Activated T-cell treated with anti-CD3 and anti-CD28 coated beads, Interleukin-2, amount 50 U/mL, for 72 hours (primary cell): ENCODE results near the gene CAMTA1. TPM values are rescaled to one million over a fixed set of nuclear protein-coding genes. Genes with fewer than 3 reads are reported as not detected.
A peak's percentile ranks its signal among the peaks of the same experiment; 100 is the strongest.

ENCODE experiments used
- ATAC-seq, 2 donors: fragments of 150-1000 bp; cut with Tn5 transposase; replicated peaks in 1 of 2; 2 replicates each; pipeline ENCODE4 v1.10.0; 2021; ENCODE audit warnings: moderate library complexity in 2 of 2, mild to moderate bottlenecking in 1 of 2
- DNase-seq, 2 donors: peaks; one replicate each; pipeline ENCODE4 v3.0.0; 2021 to 2022; ENCODE audit warnings: mixed read lengths in 1 of 2
- H3K27ac Mint-ChIP-seq: one replicate; pipeline ENCODE4 v1.8.0; 2022; ENCODE audit warnings: mild to moderate bottlenecking, moderate library complexity, mixed read lengths
- H3K27me3 Mint-ChIP-seq: one replicate; pipeline ENCODE4 v1.8.0; 2022; ENCODE audit warnings: low read depth, mixed read lengths
- H3K36me3 Mint-ChIP-seq, 2 donors: one replicate each; pipeline ENCODE4 v1.8.0; 2022; ENCODE audit warnings: mixed read lengths in 2 of 2, mild to moderate bottlenecking in 1 of 2; ENCODE audit not compliant: insufficient read depth in 2 of 2
- H3K4me1 Mint-ChIP-seq: one replicate; pipeline ENCODE4 v1.8.0; 2022; ENCODE audit warnings: low read depth, mixed read lengths
- H3K4me3 Mint-ChIP-seq, 2 donors: one replicate each; pipeline ENCODE4 v1.8.0; 2022; ENCODE audit warnings: mild to moderate bottlenecking in 2 of 2, mixed read lengths in 2 of 2, moderate library complexity in 2 of 2
- H3K9me3 Mint-ChIP-seq, 2 donors: one replicate each; pipeline ENCODE4 v1.8.0; 2022; ENCODE audit warnings: mixed read lengths in 2 of 2
- total RNA-seq, 2 donors: library from RNA; stranded (reverse); gene quantifications; one replicate each; pipeline ENCODE4 v1.2.3, GENCODE V29; 2022

CAMTA1 gene
- total RNA-seq, 2 donors from 2014 or later = 47.8 to 63.3 TPM

- peaks cover 16% of the 10 kb centered on the region for H3K4me1 Mint-ChIP-seq
- ATAC-seq = no peak
- no peaks in the 10 kb centered on the region for H3K9me3 Mint-ChIP-seq
- no peak overlapping the region for H3K27ac Mint-ChIP-seq
- no peak overlapping the region for H3K4me3 Mint-ChIP-seq
- no peak for DNase-seq
- peaks cover 28% of the 10 kb centered on the region for H3K27me3 Mint-ChIP-seq
- H3K36me3 Mint-ChIP-seq = no peaks in the 10 kb centered on the region
Measured at GRCh38 chr1:7558041-7558461, 772.8 kb downstream of the CAMTA1 start.

GRCh38 chr1:7558481-7558880 lies 773.2 kb downstream of the CAMTA1 start:
- H3K4me1 Mint-ChIP-seq = peaks cover 16% of the 10 kb centered on the region
- no peak overlapping the region for H3K27ac Mint-ChIP-seq
- H3K9me3 Mint-ChIP-seq = no peaks in the 10 kb centered on the region
- H3K4me3 Mint-ChIP-seq = no peak overlapping the region
- H3K27me3 Mint-ChIP-seq = peaks cover 24% of the 10 kb centered on the region
- ATAC-seq = no peak
- DNase-seq = no peak
- H3K36me3 Mint-ChIP-seq = no peaks in the 10 kb centered on the region

GRCh38 chr1:7558921-7559869 lies 773.9 kb downstream of the CAMTA1 start:
- Mint-ChIP-seq H3K4me1 (peaks cover 14% of the 10 kb centered on the region), H3K36me3 (no peaks in the 10 kb centered on the region), H3K27ac (no peak overlapping the region), H3K9me3 (no peaks in the 10 kb centered on the region), H3K27me3 (peaks cover 17% of the 10 kb centered on the region), H3K4me3 (no peak overlapping the region)
- no peak for ATAC-seq
- no peak for DNase-seq

GRCh38 chr1:7560128-7560527 lies 774.9 kb downstream of the CAMTA1 start:
- H3K4me1 Mint-ChIP-seq = peaks cover 8% of the 10 kb centered on the region
- no peak for ATAC-seq
- no peak for DNase-seq
- H3K27ac Mint-ChIP-seq = no peak overlapping the region
- H3K27me3 Mint-ChIP-seq = peaks cover 15% of the 10 kb centered on the region
- H3K9me3 Mint-ChIP-seq = no peaks in the 10 kb centered on the region
- no peaks in the 10 kb centered on the region for H3K36me3 Mint-ChIP-seq
- no peak overlapping the region for H3K4me3 Mint-ChIP-seq

- no peak for DNase-seq
- Mint-ChIP-seq H3K27me3 (peaks cover 9% of the 10 kb centered on the region), H3K4me1 (peaks cover 2% of the 10 kb centered on the region), H3K27ac (no peak overlapping the region), H3K4me3 (no peak overlapping the region), H3K9me3 (no peaks in the 10 kb centered on the region), H3K36me3 (no peaks in the 10 kb centered on the region)
- no peak for ATAC-seq
Measured at GRCh38 chr1:7560601-7561181, 775.4 kb downstream of the CAMTA1 start.

- Mint-ChIP-seq H3K36me3 (no peaks in the 10 kb centered on the region), H3K27me3 (peaks cover 7% of the 10 kb centered on the region), H3K27ac (no peak overlapping the region), H3K4me3 (no peak overlapping the region), H3K4me1 (no peaks in the 10 kb centered on the region), H3K9me3 (no peaks in the 10 kb centered on the region)
- DNase-seq = peak; percentile 23 to 26
- peak; percentile 45 to 50 for ATAC-seq
Measured at GRCh38 chr1:7561331-7561921, 776.2 kb downstream of the CAMTA1 start.

- H3K4me1 Mint-ChIP-seq = no peaks in the 10 kb centered on the region
- H3K36me3 Mint-ChIP-seq = no peaks in the 10 kb centered on the region
- peaks cover 7% of the 10 kb centered on the region for H3K27me3 Mint-ChIP-seq
- H3K4me3 Mint-ChIP-seq = no peak overlapping the region
- H3K27ac Mint-ChIP-seq = no peak overlapping the region
- ATAC-seq (no peak), DNase-seq (no peak)
- H3K9me3 Mint-ChIP-seq = peaks cover 0 to 2% of the 10 kb centered on the region in 2 donors
Measured at GRCh38 chr1:7561936-7562728, 776.9 kb downstream of the CAMTA1 start.

- H3K36me3 Mint-ChIP-seq = no peaks in the 10 kb centered on the region
Measured at GRCh38 chr1:7562729-7563605, 777.7 kb downstream of the CAMTA1 start.

GRCh38 chr1:7564137-7564536 lies 778.9 kb downstream of the CAMTA1 start:
- Mint-ChIP-seq H3K27me3 (peaks cover 7% of the 10 kb centered on the region), H3K4me3 (no peak overlapping the region), H3K27ac (no peak overlapping the region), H3K9me3 (peaks cover 0 to 2% of the 10 kb centered on the region in 2 donors), H3K36me3 (no peaks in the 10 kb centered on the region), H3K4me1 (no peaks in the 10 kb centered on the region)
- ATAC-seq (no peak), DNase-seq (no peak)

More at GRCh38 chr1:7562729-7563605, 777.7 kb downstream of the CAMTA1 start:
- Mint-ChIP-seq H3K9me3 (peaks cover 0 to 2% of the 10 kb centered on the region in 2 donors), H3K27ac (no peak overlapping the region), H3K27me3 (peaks cover 7% of the 10 kb centered on the region), H3K4me3 (no peak overlapping the region), H3K4me1 (no peaks in the 10 kb centered on the region)
- no peak for DNase-seq
- no peak for ATAC-seq

- DNase-seq = no peak
- ATAC-seq = no peak
- H3K9me3 Mint-ChIP-seq = peaks cover 0 to 2% of the 10 kb centered on the region in 2 donors
- no peaks in the 10 kb centered on the region for H3K4me1 Mint-ChIP-seq
- H3K36me3 Mint-ChIP-seq = no peaks in the 10 kb centered on the region
- H3K27me3 Mint-ChIP-seq = peaks cover 7% of the 10 kb centered on the region
- H3K27ac Mint-ChIP-seq = no peak overlapping the region
- H3K4me3 Mint-ChIP-seq = no peak overlapping the region
Measured at GRCh38 chr1:7565099-7565750, 780.0 kb downstream of the CAMTA1 start.

- Mint-ChIP-seq H3K9me3 (peaks cover 0 to 2% of the 10 kb centered on the region in 2 donors), H3K4me1 (no peaks in the 10 kb centered on the region), H3K27ac (no peak overlapping the region), H3K36me3 (no peaks in the 10 kb centered on the region), H3K27me3 (peaks cover 7% of the 10 kb centered on the region), H3K4me3 (no peak overlapping the region)
- no peak for ATAC-seq
- no peak for DNase-seq
Measured at GRCh38 chr1:7566417-7567375, 781.4 kb downstream of the CAMTA1 start.
